H1 (cell line): ENCODE data around the gene GHRHR.

ENCODE experiments used
- CEBPB ChIP-seq: IDR thresholded peaks from 2 replicates; pipeline ENCODE4 v1.6.1; 2012; ENCODE audit warnings: low read depth, low read length
- CTCF ChIP-seq, 3 experiments: IDR thresholded peaks; 1 replicate in 2 of 3; 2 replicates in 1 of 3; pipeline versions ENCODE4 v1.5.1 to v1.6.1; 2011; ENCODE audit warnings: low read length in 3 of 3, mild to moderate bottlenecking in 3 of 3, inconsistent platforms in 2 of 3, low read depth in 1 of 3, moderate library complexity in 1 of 3; ENCODE audit not compliant: insufficient read depth in 1 of 3; ENCODE audit errors: control extremely low read depth in 1 of 3
- JUN ChIP-seq: IDR thresholded peaks from 2 replicates; pipeline ENCODE4 v1.6.1; 2011; ENCODE audit warnings: low read depth, mild to moderate bottlenecking, improper control_type of control experiment, low read length
- MAFK ChIP-seq: IDR thresholded peaks from 2 replicates; pipeline ENCODE4 v1.6.1; 2012; ENCODE audit warnings: low read depth, mild to moderate bottlenecking, improper control_type of control experiment, low read length
- NRF1 ChIP-seq: IDR thresholded peaks from 2 replicates; pipeline ENCODE4 v1.6.1; 2011; ENCODE audit warnings: mild to moderate bottlenecking, low read depth, low read length, improper control_type of control experiment
- POLR2AphosphoS5 ChIP-seq: IDR thresholded peaks from 2 replicates; pipeline ENCODE4 v1.6.1; 2011; ENCODE audit warnings: low read depth, low read length
- RAD21 ChIP-seq, 2 experiments: IDR thresholded peaks in 1 of 2; conservative IDR thresholded peaks in 1 of 2; 2 replicates each; pipeline ENCODE4 v1.6.1; 2011; ENCODE audit warnings: low read depth in 2 of 2, low read length in 2 of 2, improper control_type of control experiment in 1 of 2, inconsistent platforms in 1 of 2, mild to moderate bottlenecking in 1 of 2, moderate library complexity in 1 of 2
- RNF2 ChIP-seq: fragments of 200-900, 300-1000 bp; sonication (generic); IDR thresholded peaks from 2 replicates; pipeline ENCODE4 v1.7.1; 2016; ENCODE audit warnings: borderline replicate concordance, low read depth, mild to moderate bottlenecking, antibody characterized with exemption, low read length; ENCODE audit not compliant: poor library complexity, severe bottlenecking; ENCODE audit errors: missing control alignments
- RXRA ChIP-seq: IDR thresholded peaks from 2 replicates; pipeline ENCODE4 v1.6.1; 2011; ENCODE audit warnings: low read depth, mild to moderate bottlenecking, low read length, moderate library complexity; ENCODE audit not compliant: insufficient read depth
- TAF1 ChIP-seq: IDR thresholded peaks from 2 replicates; pipeline ENCODE4 v1.6.1; 2011; ENCODE audit warnings: mild to moderate bottlenecking, low read depth, low read length
- TCF12 ChIP-seq: IDR thresholded peaks from 2 replicates; pipeline ENCODE4 v1.6.1; 2011; ENCODE audit warnings: low read depth, mild to moderate bottlenecking, low read length
- TEAD4 ChIP-seq: IDR thresholded peaks from 2 replicates; pipeline ENCODE4 v1.6.1; 2012; ENCODE audit warnings: low read depth, low read length, inconsistent platforms, mixed read lengths
- TF ChIP-seq, protein P1 (sequence below): IDR thresholded peaks from 2 replicates; pipeline ENCODE4 v1.6.1; 2011; ENCODE audit warnings: low read depth, mild to moderate bottlenecking, low read length; ENCODE audit not compliant: insufficient read depth

DNA sequence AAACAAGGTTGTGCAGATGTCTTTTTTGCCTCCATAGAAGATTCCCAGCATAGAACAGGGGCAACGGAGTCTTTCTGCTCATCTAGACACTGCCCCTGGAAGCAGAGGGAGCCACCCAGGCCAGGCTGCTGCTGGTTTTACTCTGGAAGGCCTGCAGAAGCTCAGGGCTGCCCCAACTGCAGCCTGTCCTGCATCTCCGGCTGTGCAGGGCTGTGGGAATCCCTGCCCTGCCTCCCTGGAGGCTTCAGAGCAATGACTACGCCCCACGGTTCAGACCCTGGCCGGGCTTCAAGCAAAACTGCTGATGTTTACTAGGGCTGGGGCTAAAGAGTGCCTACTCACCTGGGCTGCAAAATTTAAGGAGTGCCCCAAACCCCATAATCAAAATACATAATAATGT lies 43.9 kb downstream of the GHRHR start:
- TF ChIP-seq TEAD4, result no peak
- TF ChIP-seq NRF1, result no peak
- no peak for TF ChIP-seq TAF1
- no peak for TF ChIP-seq RNF2
- no peak for TF ChIP-seq TCF12
- TF ChIP-seq POLR2AphosphoS5, result no peak
- no peak for TF ChIP-seq RAD21 (IDR thresholded peaks at IDR 0.05 in 1 of 2, conservative IDR thresholded peaks at IDR 0.05 in 1 of 2; ENCODE audit: low read depth in 2 of 2, low read length in 2 of 2)
- TF ChIP-seq, protein P1, sequence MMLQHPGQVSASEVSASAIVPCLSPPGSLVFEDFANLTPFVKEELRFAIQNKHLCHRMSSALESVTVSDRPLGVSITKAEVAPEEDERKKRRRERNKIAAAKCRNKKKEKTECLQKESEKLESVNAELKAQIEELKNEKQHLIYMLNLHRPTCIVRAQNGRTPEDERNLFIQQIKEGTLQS, result no peak
- TF ChIP-seq CTCF (IDR thresholded peaks at IDR 0.05; ENCODE audit: control extremely low read depth in 1 of 3, insufficient read depth in 1 of 3, low read depth in 1 of 3, low read length in 3 of 3), result no peak
- no peak for TF ChIP-seq JUN
- no peak for TF ChIP-seq MAFK
- TF ChIP-seq CEBPB, result no peak
- no peak for TF ChIP-seq RXRA
